GM19324 (cell line): ENCODE data around the gene TUBB2B.

Source experiments
- ATAC-seq: cut with Tn5 transposase; IDR thresholded peaks from one replicate; pipeline ENCODE4 v1.9.1; 2021; ENCODE audit warnings: mild to moderate bottlenecking, moderate library complexity; ENCODE audit not compliant: unreplicated experiment, low FRiP score

The TUBB2B gene

GRCh38 chr6:3235486-3235885 lies 8.0 kb upstream of the TUBB2B start:
- ATAC-seq: no peak

- ATAC-seq: no peak
These were observed 6.5 kb upstream of the TUBB2B start for GRCh38 chr6:3233904-3234303.

- no peak for ATAC-seq
These were observed 5.9 kb upstream of the TUBB2B start for GRCh38 chr6:3233321-3233720.

GRCh38 chr6:3232017-3232945 lies 4.8 kb upstream of the TUBB2B start:
- ATAC-seq: no peak

- no peak for ATAC-seq
These were observed 4.0 kb upstream of the TUBB2B start for GRCh38 chr6:3231247-3232016.

- ATAC-seq: no peak
These were observed 3.4 kb upstream of the TUBB2B start for GRCh38 chr6:3230900-3231246.

GRCh38 chr6:3230256-3230882 lies 2.9 kb upstream of the TUBB2B start:
- no peak for ATAC-seq

GRCh38 chr6:3229566-3230178 lies 2.2 kb upstream of the TUBB2B start:
- no peak for ATAC-seq

DNA sequence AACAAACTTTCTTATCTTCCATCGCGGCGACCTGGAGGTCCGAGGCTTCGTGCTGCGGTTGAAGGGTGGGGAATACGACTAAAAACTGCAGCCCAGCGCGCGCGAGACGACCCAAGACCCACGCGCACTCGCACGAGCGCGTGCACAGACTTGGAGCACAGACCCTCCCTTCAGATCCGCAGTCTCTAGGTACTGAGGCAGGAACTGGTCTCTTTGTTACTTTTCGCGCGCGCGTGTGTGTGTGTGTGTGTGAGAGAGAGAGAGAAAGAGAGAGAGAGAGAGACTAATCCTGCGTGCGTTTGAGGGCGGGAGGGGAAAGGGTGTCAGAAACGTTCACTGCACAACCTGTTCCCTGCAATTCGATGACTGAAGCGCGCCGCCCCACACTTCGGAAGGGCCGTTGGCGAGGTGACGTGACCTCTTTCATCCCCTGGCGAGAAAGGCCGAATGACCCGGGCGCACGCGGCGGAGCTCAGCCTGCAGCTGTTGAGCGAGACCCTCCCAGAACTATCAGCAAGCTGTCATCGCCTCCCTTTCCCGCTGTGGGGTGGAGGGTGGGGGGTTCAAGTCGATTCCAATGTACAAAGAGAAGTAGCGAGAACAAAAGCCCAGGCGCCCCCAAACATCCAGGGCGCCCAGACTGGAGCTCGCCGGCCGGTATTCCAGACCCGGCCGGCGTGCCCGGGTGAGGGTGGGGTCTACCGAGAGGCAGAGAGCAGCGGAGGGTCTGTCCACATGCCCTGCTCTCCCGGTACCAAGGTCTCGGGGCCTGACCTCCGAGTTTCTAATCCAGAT lies 1.5 kb upstream of the TUBB2B start:
- ATAC-seq: no peak

DNA sequence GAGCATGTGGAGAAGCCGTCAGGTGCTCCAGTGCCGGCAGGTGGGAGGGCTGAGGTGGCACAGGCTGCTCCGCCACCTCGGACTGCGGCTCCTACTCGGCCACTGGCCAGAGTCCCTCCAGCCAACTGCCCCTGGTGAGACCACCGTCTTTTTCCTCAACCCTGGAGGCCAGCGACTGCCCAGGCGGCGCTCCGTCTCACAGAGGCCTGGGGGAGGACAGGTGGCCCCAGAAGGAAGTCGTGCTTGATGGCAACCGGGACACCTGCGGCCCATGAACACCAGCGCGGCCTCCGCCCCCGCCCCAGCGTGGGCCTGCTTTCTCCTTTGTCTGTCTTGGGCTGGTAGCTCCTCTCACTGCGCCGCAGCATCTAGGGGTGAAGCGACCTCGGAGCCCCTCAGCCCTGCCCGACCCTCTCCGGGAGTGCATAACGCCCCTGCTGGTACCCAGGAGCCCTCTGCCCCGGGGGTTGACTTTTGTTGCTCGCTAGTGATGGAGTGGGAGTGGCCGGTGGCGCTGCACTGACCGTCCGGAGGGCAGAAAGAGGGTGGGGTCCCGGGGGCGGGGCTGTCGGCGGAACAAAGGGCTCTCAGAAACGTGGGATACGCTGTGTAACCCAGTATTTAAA lies 706 bp upstream of the TUBB2B start:
- no peak for ATAC-seq

GRCh38 chr6:3226481-3227362 lies 731 bp downstream of the TUBB2B start:
- no peak for ATAC-seq

GRCh38 chr6:3226042-3226441 lies 1.4 kb downstream of the TUBB2B start:
- no peak for ATAC-seq

DNA sequence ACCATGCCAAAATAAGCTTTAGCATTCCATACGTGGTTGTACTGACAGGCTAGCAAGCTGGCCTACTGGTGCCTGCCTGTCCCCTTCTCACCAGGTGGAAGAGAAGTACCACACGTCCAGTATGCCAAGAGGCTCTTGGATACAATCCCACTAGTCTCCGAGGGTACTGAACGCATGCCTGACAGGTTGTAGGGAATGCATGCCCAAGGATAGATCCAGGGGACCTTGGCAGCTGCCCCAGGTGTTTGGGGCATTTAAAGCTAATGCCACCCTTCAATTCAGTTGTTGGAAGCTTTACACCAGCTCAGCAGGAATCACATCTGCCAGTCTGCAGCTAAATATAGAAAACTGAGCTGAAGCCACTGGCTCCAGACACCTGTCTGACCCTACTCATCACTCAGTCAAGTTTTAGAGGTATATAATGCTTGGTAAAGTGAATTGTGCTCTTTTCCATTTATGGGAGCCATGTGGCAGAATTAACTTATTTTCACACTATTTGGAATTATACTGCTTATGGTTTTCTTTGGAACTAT lies 4.9 kb downstream of the TUBB2B start:
- ATAC-seq: no peak

DNA sequence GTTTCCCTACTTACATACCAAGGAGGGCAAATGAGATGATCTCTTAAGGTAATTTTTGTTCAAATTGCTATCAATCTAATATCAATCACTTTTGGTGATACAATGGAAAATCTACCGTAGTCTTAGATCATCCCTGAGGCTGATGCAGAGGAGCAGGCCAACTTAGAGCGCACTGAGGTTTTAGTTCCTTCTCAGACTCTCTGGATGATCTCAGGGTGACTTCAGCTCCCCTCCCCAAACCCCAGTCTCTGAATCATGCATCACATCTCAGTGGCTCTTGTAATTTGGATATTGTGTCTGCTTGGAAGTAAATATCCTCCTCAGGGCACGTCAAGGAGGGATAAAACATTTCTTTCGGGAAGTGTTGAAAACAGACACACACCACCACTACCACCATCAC lies 5.9 kb downstream of the TUBB2B start:
- ATAC-seq: no peak

GRCh38 chr6:3220366-3220765 lies 7.1 kb downstream of the TUBB2B start:
- no peak for ATAC-seq

DNA sequence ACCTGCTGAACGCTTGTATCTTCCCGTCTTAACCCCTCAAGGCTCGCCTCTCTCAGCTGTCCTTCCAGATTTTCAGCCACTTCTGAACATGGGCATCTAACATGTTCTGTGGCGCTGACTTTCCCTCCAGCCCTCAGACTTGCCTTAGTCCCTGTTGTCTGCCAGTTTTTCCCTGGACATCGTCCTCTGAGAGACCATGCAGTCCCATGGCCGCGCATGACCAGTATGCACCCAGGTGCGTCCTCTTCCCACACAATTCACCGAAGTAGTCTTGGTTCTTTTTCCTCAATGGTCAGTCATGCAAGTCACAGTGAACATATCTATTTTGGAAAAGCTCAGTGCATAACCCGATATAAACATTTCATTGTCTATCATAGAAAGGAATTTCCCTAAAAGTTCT lies 9.2 kb downstream of the TUBB2B start:
- no peak for ATAC-seq

GRCh38 chr6:3217286-3217685 lies 10.2 kb downstream of the TUBB2B start:
- ATAC-seq: no peak

DNA sequence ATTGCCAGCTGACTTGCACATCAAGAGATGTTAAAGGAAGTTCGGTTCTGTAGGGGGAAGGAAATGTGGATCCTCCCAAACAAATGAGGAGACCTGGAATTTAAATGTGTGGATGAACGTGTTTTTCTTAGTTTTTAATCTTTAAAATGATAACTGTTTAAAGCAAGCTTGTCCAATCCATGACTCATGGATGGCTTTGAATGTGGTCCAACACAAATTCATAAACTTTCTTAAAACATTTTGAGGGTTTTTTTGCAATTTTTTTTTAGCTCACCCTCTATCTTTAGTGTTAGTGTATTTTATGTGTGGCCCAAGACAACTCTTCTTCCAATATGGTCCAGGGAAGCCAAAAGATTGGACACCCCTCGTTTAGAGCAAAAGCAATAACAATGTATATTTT lies 12.6 kb downstream of the TUBB2B start:
- no peak for ATAC-seq

- no peak for ATAC-seq
These were observed 14.1 kb downstream of the TUBB2B start for GRCh38 chr6:3213334-3213695.
